Cardiac fibroblast (primary cell): ENCODE measurements around the gene OR52W1.

ENCODE experiments used
- DNase-seq, 2 donors: peaks; one replicate each; pipeline versions ENCODE4 v3.0.0 to v3.0.0-alpha.2; 2010; ENCODE audit warnings: low read depth in 2 of 2
- H3K4me3 ChIP-seq, 2 donors: replicated peaks in 1 of 2; 1 replicate in 1 of 2; 2 replicates in 1 of 2; pipeline ENCODE4 v1.5.1; 2011; ENCODE audit warnings: low read depth in 2 of 2, low read length in 2 of 2, mild to moderate bottlenecking in 2 of 2, moderate library complexity in 1 of 2
- TF ChIP-seq, protein P1 (sequence below): IDR thresholded peaks from one replicate; pipeline ENCODE4 v1.5.1; 2011; ENCODE audit warnings: low read depth, mild to moderate bottlenecking, low read length, inconsistent platforms

Gene OR52W1

DNA sequence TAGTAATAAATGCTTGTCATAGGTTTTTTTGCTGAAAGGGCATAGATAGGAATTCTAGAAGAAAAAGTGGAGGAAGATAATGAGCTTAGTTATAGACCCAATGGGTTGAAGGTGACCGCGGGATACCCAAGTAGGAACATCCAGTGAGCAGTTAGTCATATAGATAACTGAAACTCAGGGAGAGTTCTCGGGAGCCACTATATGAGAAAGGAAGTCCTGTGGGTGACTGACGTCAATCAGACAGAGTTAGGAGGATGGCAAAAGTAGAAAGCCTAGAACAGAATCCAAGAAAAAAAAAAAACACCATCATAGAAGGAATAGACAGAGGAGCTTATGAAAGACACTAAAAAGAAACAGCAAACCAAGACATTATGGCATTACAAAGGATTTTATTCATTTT lies 38.2 kb downstream of the OR52W1 start:
- DNase-seq = no peak
- H3K4me3 ChIP-seq = no peak overlapping the region
- TF ChIP-seq, protein P1, sequence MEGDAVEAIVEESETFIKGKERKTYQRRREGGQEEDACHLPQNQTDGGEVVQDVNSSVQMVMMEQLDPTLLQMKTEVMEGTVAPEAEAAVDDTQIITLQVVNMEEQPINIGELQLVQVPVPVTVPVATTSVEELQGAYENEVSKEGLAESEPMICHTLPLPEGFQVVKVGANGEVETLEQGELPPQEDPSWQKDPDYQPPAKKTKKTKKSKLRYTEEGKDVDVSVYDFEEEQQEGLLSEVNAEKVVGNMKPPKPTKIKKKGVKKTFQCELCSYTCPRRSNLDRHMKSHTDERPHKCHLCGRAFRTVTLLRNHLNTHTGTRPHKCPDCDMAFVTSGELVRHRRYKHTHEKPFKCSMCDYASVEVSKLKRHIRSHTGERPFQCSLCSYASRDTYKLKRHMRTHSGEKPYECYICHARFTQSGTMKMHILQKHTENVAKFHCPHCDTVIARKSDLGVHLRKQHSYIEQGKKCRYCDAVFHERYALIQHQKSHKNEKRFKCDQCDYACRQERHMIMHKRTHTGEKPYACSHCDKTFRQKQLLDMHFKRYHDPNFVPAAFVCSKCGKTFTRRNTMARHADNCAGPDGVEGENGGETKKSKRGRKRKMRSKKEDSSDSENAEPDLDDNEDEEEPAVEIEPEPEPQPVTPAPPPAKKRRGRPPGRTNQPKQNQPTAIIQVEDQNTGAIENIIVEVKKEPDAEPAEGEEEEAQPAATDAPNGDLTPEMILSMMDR = no peak

DNA sequence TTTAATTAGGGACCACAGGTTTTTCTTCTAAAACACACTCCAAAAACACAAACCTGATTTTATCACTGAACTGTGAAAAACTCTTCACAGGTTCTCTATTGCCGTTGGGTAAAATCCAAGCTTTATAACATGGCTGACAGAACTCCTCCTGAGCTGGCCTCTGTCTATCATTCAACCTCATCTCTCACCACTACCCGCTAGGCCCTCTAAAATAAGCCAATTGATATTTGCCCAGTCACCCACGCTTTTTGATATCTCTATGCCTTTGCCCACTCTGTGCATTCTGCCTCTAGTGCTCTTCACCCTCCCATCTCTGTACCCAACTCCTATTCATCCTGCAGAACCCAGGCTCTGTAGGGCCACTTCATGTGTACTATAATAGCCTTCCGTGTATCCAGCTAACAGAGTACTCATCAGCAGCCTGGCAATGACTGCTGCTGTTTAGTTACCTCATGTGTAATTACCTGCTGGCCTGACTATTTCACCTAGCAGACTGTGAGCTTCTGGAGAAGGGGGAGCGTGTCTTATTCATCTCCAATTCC lies 38.8 kb downstream of the OR52W1 start:
- DNase-seq = no peak
- no peak overlapping the region for H3K4me3 ChIP-seq
- TF ChIP-seq, protein P1 = no peak

DNA sequence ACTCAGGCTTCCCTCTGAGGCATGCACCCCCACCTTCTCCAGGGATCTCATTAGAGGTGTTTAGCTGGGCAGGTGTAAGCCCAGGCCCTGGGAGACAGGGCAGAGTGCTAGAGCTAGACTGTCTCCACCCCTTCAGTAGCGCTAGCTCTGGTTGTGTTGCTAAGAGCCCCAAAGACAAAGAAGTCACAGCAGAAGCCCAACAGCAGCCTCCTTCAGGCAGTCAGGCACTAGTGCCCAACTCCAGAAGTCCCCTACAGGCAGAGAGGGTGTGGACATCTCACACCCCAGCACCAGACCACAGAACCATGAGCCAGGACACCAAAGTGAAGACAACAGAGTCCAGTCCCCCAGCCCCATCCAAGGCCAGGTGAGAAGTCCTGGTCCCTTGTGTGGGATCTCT lies 39.9 kb downstream of the OR52W1 start, which contains the start of gene CNGA4:
Gene CNGA4, plus strand, starts transcription at position 188 of the 400 bp plus-strand sequence. Its CDS starts 118 bp downstream, at position 306.
- TF ChIP-seq, protein P1 = no peak
- no peak within 1 kb of the TSS for H3K4me3 ChIP-seq
- DNase-seq = no peak

DNA sequence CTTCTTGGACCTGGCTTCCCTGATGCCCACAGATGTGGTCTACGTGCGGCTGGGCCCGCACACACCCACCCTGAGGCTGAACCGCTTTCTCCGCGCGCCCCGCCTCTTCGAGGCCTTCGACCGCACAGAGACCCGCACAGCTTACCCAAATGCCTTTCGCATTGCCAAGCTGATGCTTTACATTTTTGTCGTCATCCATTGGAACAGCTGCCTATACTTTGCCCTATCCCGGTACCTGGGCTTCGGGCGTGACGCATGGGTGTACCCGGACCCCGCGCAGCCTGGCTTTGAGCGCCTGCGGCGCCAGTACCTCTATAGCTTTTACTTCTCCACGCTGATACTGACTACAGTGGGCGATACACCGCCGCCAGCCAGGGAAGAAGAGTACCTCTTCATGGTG lies 41.1 kb downstream of the OR52W1 start:
- DNase-seq = no peak
- no peak overlapping the region for H3K4me3 ChIP-seq
- TF ChIP-seq, protein P1 = no peak

DNA sequence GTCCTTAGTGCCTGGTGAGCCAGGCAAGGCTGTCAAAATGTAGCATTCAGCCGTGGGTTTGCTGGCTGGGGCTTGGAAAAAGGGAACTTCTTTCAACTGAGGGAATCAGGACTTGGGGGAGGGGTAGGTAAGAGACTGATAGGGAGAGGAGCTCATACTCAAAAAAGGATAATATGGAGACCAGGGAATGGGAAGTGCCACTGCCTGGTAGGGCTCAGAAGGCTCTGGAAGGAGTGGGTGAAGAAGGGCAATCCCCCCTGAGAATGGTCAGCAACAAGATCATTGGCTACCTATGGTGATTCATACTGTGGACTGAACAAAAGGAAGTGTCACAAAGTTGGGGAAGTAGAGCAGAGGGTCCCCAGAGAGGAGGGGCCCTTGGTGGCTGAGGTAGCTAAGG lies 41.8 kb downstream of the OR52W1 start:
- H3K4me3 ChIP-seq = no peak overlapping the region
- no peak for DNase-seq
- TF ChIP-seq, protein P1 = no peak

DNA sequence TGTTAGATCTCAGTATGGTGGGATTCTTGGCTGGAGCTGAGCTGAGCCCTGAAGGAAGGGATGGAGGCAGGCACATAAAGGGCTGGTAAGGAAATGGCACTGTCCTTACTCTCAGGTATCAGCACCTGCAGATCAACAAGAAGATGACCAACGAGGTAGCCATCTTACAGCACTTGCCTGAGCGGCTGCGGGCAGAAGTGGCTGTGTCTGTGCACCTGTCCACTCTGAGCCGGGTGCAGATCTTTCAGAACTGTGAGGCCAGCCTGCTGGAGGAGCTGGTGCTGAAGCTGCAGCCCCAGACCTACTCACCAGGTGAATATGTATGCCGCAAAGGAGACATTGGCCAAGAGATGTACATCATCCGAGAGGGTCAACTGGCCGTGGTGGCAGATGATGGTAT lies 42.3 kb downstream of the OR52W1 start:
- TF ChIP-seq, protein P1 = no peak
- no peak for DNase-seq
- H3K4me3 ChIP-seq = no peak overlapping the region

DNA sequence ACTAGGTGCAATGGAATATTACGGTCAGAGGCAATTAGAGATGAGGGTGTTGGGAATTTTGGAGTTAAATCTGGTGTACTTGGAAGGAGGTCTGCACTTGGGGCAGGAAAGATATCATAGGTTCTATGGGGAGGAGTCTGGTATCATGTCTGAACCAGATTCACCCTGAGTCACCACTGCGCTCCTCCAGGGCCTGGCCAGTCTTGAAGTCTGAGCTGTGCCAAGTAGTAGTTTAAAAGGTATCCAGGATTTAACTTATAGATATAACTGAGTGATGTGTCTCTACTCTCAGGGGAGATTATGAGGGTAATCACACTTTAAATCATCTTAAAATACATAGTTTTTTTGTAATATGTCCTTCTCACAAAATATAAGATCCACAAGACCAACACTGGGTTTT lies 46.5 kb downstream of the OR52W1 start:
- TF ChIP-seq, protein P1 = no peak
- no peak for DNase-seq
- no peak overlapping the region for H3K4me3 ChIP-seq
